ENCODE measurements around the gene GPR6.

GPR6 gene

GRCh38 chr6:109978174-109979032 lies at the start of gene GPR6:
Gene GPR6 (plus strand): TSS chr6:109978311. CDS start chr6:109979113, 802 bp downstream.
- DNase-seq, result no peak

GRCh38 chr6:109934293-109934692 lies 43.8 kb upstream of the GPR6 start:
- DNase-seq, result no peak

GRCh38 chr6:109939654-109940053 lies 38.5 kb upstream of the GPR6 start:
- no peak for DNase-seq

- no peak for DNase-seq
These were observed 33.7 kb upstream of the GPR6 start for GRCh38 chr6:109944448-109944847.

GRCh38 chr6:109945091-109945490 lies 33.0 kb upstream of the GPR6 start:
- DNase-seq, result no peak

GRCh38 chr6:109946979-109947378 lies 31.1 kb upstream of the GPR6 start:
- no peak for DNase-seq

GRCh38 chr6:109949281-109950065 lies 28.6 kb upstream of the GPR6 start:
- no peak for DNase-seq

GRCh38 chr6:109955491-109955890 lies 22.6 kb upstream of the GPR6 start:
- DNase-seq, result no peak

- no peak for DNase-seq
These were observed 19.5 kb upstream of the GPR6 start for GRCh38 chr6:109958626-109959025.

- no peak for DNase-seq
These were observed 16.5 kb upstream of the GPR6 start for GRCh38 chr6:109961611-109962041.

- no peak for DNase-seq
These were observed 15.8 kb upstream of the GPR6 start for GRCh38 chr6:109962271-109962670.

GRCh38 chr6:109963598-109964170 lies 14.4 kb upstream of the GPR6 start:
- DNase-seq, result no peak

- no peak for DNase-seq
These were observed 13.2 kb upstream of the GPR6 start for GRCh38 chr6:109964949-109965348.

GRCh38 chr6:109966299-109966698 lies 11.8 kb upstream of the GPR6 start:
- no peak for DNase-seq

GRCh38 chr6:109977791-109978173 lies 329 bp upstream of the GPR6 start:
- no peak for DNase-seq

- no peak for DNase-seq
These were observed 1.2 kb downstream of the GPR6 start for GRCh38 chr6:109979033-109979921.

GRCh38 chr6:109984410-109984809 lies 6.3 kb downstream of the GPR6 start:
- DNase-seq, result no peak

- DNase-seq, result no peak
These were observed 9.1 kb downstream of the GPR6 start for GRCh38 chr6:109987196-109987595.

GRCh38 chr6:109991201-109992101 lies 13.3 kb downstream of the GPR6 start:
- no peak for DNase-seq

GRCh38 chr6:109998159-109998785 lies 20.2 kb downstream of the GPR6 start:
- DNase-seq, result no peak

GRCh38 chr6:109999740-110000139 lies 21.6 kb downstream of the GPR6 start:
- no peak for DNase-seq
